Measurements from ENCODE around the gene ZNF646.

DNA sequence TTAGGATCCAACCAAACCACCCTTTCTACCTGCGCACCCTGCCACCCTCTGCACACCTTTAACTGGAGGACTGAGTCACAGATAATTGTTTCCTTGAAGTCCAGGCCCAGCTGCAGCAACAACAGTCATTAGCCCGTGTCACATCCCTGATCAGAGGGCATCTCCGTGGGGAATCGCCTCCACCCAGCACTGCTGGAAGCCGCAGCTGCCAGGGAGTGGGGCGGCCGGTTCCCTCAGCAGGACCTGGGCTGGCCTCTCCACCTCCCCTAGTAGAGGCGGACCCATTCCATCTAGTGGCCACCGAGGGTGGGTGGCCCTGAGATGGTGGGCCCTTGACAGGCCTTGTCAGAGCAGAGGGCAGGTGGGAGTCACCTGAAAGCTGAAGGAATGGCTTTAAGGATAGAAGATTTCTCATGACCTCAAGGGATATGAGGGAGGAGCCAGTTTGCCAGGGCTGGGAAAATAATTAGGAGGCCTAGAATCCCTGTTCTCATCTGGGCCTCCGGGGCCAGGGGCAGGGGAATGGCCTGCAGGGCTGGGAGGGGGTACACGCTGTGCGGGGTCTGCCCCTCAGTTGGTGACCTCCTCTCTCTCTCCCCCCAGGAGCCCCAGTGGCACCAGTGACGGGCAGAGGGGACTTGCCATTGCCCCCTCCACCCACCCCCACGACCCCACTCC lies 8.3 kb downstream of the ZNF646 start:
- TF ChIP-seq, protein P1, sequence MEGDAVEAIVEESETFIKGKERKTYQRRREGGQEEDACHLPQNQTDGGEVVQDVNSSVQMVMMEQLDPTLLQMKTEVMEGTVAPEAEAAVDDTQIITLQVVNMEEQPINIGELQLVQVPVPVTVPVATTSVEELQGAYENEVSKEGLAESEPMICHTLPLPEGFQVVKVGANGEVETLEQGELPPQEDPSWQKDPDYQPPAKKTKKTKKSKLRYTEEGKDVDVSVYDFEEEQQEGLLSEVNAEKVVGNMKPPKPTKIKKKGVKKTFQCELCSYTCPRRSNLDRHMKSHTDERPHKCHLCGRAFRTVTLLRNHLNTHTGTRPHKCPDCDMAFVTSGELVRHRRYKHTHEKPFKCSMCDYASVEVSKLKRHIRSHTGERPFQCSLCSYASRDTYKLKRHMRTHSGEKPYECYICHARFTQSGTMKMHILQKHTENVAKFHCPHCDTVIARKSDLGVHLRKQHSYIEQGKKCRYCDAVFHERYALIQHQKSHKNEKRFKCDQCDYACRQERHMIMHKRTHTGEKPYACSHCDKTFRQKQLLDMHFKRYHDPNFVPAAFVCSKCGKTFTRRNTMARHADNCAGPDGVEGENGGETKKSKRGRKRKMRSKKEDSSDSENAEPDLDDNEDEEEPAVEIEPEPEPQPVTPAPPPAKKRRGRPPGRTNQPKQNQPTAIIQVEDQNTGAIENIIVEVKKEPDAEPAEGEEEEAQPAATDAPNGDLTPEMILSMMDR (IDR thresholded peaks at IDR 0.05; ENCODE audit: low read depth, low read length, missing input control): no peak
- no peak for TF ChIP-seq FOXA1 (IDR thresholded peaks at IDR 0.05)
- TF ChIP-seq EGR1 (IDR thresholded peaks at IDR 0.05; ENCODE audit: low read depth in 2 of 2): no peak
- TF ChIP-seq, protein P2, sequence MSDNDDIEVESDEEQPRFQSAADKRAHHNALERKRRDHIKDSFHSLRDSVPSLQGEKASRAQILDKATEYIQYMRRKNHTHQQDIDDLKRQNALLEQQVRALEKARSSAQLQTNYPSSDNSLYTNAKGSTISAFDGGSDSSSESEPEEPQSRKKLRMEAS (IDR thresholded peaks at IDR 0.05): no peak
- no peak for TF ChIP-seq SP1 (IDR thresholded peaks at IDR 0.05)
- no peak for TF ChIP-seq TAF1 (conservative IDR thresholded peaks at IDR 0.05)
- no peak for TF ChIP-seq REST (IDR thresholded peaks at IDR 0.05)

Data from liver (tissue), 3 donors.